HG03520 (cell line): ENCODE results near the gene CASP2.

ENCODE experiments used
- ATAC-seq: cut with Tn5 transposase; IDR thresholded peaks from one replicate; pipeline ENCODE4 v1.9.1; 2021; ENCODE audit warnings: mild to moderate bottlenecking, moderate library complexity; ENCODE audit not compliant: unreplicated experiment

CASP2 gene

GRCh38 chr7:143325240-143325639 lies 37.1 kb downstream of the CASP2 start:
- ATAC-seq = peak; percentile 55

- ATAC-seq = peak; percentile 55
Measured at GRCh38 chr7:143327903-143328302, 39.8 kb downstream of the CASP2 start.

GRCh38 chr7:143329471-143330170 lies 41.5 kb downstream of the CASP2 start:
- no peak for ATAC-seq

GRCh38 chr7:143331179-143331801 lies 43.1 kb downstream of the CASP2 start:
- ATAC-seq = no peak

- no peak for ATAC-seq
Measured at GRCh38 chr7:143334244-143334643, 46.1 kb downstream of the CASP2 start.

GRCh38 chr7:143337216-143337615 lies 49.1 kb downstream of the CASP2 start:
- no peak for ATAC-seq

GRCh38 chr7:143341842-143342241 lies 53.7 kb downstream of the CASP2 start:
- ATAC-seq = no peak

GRCh38 chr7:143343596-143343995 lies 55.4 kb downstream of the CASP2 start:
- no peak for ATAC-seq

- ATAC-seq = no peak
Measured at GRCh38 chr7:143345428-143345900, 57.3 kb downstream of the CASP2 start.

GRCh38 chr7:143346018-143346417 lies 57.9 kb downstream of the CASP2 start:
- no peak for ATAC-seq

- no peak for ATAC-seq
Measured at GRCh38 chr7:143347950-143348349, 59.8 kb downstream of the CASP2 start.

- no peak for ATAC-seq
Measured at GRCh38 chr7:143351060-143351459, 62.9 kb downstream of the CASP2 start.

- no peak for ATAC-seq
Measured at GRCh38 chr7:143351574-143351973, 63.4 kb downstream of the CASP2 start.

GRCh38 chr7:143352531-143353002 lies 64.4 kb downstream of the CASP2 start:
- no peak for ATAC-seq

GRCh38 chr7:143354376-143354775 lies 66.2 kb downstream of the CASP2 start:
- no peak for ATAC-seq

- no peak for ATAC-seq
Measured at GRCh38 chr7:143354965-143355364, 66.8 kb downstream of the CASP2 start.

GRCh38 chr7:143355450-143356385 lies 67.6 kb downstream of the CASP2 start:
- ATAC-seq = no peak

- no peak for ATAC-seq
Measured at GRCh38 chr7:143356414-143357050, 68.4 kb downstream of the CASP2 start.
